ENCODE data around the gene ABCC2. TPM values are rescaled to one million over a fixed set of nuclear protein-coding genes. Genes with fewer than 3 reads are reported as not detected.

The ABCC2 gene
- 0.86 and 1.1 TPM in 2 replicates for total RNA-seq (2011; cell fraction: chromatin; rRNA removed; ENCODE audit: low replicate concordance)
- total RNA-seq (2011; cell fraction: nucleolus; rRNA removed): 0.13 and 0.17 TPM in 2 replicates
- 0.07 TPM in 1 of 2 replicates, not detected in the other for total RNA-seq (2011; cell fraction: nucleoplasm; rRNA removed)
- total RNA-seq (2014; rRNA removed): 0.05 and 0.24 TPM in 2 replicates
- total RNA-seq (2014; rRNA removed; fragmentation: Illumina TruSeq; extraction: Trizol): 0.11 and 0.19 TPM in 2 replicates
- 0.11 and 0.18 TPM in 2 replicates for total RNA-seq (2015; rRNA removed; fragmentation: Illumina TruSeq; extraction: Trizol)
- total RNA-seq (2021): 0.11 and 0.34 TPM in 2 replicates
- polyA plus RNA-seq (2011; rRNA removed): 0.14 and 0.22 TPM in 2 replicates
- 0.16 and 0.21 TPM in 2 replicates for polyA plus RNA-seq (2011; cell fraction: cytosol; rRNA removed)
- polyA plus RNA-seq (2011; cell fraction: nucleus; rRNA removed): 0.60 and 0.66 TPM in 2 replicates
- polyA plus RNA-seq (2012): 0.07 and 0.08 TPM in 2 replicates
- 0.09 and 0.17 TPM in 2 replicates for polyA plus RNA-seq (2014; fragmentation: Illumina TruSeq; extraction: Trizol)
- polyA plus RNA-seq (2014; fragmentation: Nextera tagmentation; extraction: Ambion mirVana): under 1 TPM in 1 of 2 experiments, not detected in 1; 0.03 TPM
- polyA plus RNA-seq (2014; rRNA removed): 0.04 TPM in 1 of 2 replicates, not detected in the other
- 0.21 and 0.39 TPM in 2 replicates for polyA minus RNA-seq (2011; rRNA and poly(A)+ RNA removed)
- 2.1 and 2.8 TPM in 2 replicates for polyA minus RNA-seq (2011; cell fraction: cytosol; rRNA and poly(A)+ RNA removed)
- 0.67 and 0.81 TPM in 2 replicates for polyA minus RNA-seq (2011; cell fraction: nucleus; rRNA and poly(A)+ RNA removed)
- Bru-seq, nascent RNA: percentile 20 among the genes with signal in this experiment
- percentile 31 among the genes with signal in this experiment for BruChase-seq, experiment 1, labeled RNA remaining after a 2-hour chase
- BruChase-seq, experiment 2, labeled RNA remaining after a 6-hour chase: percentile 32 among the genes with signal in this experiment
- long read RNA-seq, experiment 1: 0 reads
- long read RNA-seq, experiment 2: 0 reads
- long read RNA-seq, experiment 3: 0 reads

DNA sequence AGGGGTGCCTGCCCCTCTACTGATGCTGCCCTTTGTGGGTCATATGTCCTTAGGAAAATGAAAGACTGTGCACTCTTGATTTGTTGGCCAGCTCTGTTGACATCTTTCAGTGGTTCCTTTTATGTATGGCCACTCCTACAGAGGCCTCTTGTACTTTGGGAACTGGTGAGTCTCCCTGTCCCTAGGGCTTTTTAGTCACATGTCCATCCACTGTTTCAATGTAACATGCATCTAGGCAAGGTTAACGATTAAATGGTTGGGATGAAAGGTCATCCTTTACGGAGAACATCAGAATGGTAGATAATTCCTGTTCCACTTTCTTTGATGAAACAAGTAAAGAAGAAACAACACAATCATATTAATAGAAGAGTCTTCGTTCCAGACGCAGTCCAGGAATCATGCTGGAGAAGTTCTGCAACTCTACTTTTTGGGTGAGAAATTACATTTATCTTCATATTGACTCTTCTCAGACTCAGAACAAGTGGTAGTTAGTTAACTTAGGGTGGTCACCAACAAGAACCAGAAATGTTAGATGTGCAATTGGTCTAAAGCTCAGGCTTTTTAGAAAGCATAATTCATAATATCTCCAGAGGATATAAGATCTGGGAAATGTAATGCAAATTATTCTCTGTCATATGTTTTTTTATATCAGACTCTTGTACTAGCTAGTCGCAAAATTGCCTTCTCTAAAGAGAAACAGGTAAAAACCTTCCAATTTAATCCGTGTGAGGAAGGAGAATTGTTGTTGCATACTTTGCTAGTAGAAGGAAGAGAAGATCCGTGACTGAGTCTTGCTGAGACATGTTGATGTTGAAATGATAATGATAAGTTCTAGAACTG is at the start of gene ABCC2:
Gene ABCC2, plus strand, starts transcription at position 194 of the 840 bp plus-strand sequence. Its CDS starts 205 bp downstream, at position 399.
- in situ Hi-C loops (cut with MboI): no loop called here
- no peak for DNase-seq (ENCODE audit: extremely low read depth in 1 of 4, low spot score in 3 of 4)
- H3K9ac ChIP-seq (ENCODE audit: insufficient read depth in 1 of 2, low read depth in 2 of 2, low read length in 2 of 2): no peak within 1 kb of the TSS
- peaks cover 6 to 12% of the 10 kb centered on the region in 2 experiments; a peak in 3 of 5 replicates for H3K4me1 ChIP-seq (replicated peaks in 1 of 2; ENCODE audit: control insufficient read depth in 2 of 2, insufficient read depth in 2 of 2, low read length in 2 of 2)
- ATAC-seq: no peak
- no TSS peak for BruUV-seq (replicated peaks)
- no peaks in the 10 kb centered on the region for H3K79me2 ChIP-seq (ENCODE audit: control insufficient read depth, insufficient read depth, low read length)
- POLR2A ChIA-PET: no interaction called here
- H2AFZ ChIP-seq (ENCODE audit: low read depth, low read length): no peak within 1 kb of the TSS
- WGBS (ENCODE audit: insufficient coverage, low coverage, missing lambda C conversion rate): 45% methylated on average over 7 of the region's 7 CpGs
- TF ChIP-seq, protein P1, sequence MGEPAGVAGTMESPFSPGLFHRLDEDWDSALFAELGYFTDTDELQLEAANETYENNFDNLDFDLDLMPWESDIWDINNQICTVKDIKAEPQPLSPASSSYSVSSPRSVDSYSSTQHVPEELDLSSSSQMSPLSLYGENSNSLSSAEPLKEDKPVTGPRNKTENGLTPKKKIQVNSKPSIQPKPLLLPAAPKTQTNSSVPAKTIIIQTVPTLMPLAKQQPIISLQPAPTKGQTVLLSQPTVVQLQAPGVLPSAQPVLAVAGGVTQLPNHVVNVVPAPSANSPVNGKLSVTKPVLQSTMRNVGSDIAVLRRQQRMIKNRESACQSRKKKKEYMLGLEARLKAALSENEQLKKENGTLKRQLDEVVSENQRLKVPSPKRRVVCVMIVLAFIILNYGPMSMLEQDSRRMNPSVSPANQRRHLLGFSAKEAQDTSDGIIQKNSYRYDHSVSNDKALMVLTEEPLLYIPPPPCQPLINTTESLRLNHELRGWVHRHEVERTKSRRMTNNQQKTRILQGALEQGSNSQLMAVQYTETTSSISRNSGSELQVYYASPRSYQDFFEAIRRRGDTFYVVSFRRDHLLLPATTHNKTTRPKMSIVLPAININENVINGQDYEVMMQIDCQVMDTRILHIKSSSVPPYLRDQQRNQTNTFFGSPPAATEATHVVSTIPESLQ (CRISPR knock-in tag; IDR thresholded peaks at IDR 0.05): no peak
- TF ChIP-seq ZNF766 (CRISPR knock-in tag; conservative IDR thresholded peaks at IDR 0.05) (no peak), ZNF75A (CRISPR knock-in tag; IDR thresholded peaks at IDR 0.05) (no peak), CREM (IDR thresholded peaks at IDR 0.05; ENCODE audit: low read depth) (no peak)
- TF ChIP-seq, protein P2, sequence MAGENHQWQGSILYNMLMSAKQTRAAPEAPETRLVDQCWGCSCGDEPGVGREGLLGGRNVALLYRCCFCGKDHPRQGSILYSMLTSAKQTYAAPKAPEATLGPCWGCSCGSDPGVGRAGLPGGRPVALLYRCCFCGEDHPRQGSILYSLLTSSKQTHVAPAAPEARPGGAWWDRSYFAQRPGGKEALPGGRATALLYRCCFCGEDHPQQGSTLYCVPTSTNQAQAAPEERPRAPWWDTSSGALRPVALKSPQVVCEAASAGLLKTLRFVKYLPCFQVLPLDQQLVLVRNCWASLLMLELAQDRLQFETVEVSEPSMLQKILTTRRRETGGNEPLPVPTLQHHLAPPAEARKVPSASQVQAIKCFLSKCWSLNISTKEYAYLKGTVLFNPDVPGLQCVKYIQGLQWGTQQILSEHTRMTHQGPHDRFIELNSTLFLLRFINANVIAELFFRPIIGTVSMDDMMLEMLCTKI (IDR thresholded peaks at IDR 0.05; ENCODE audit: partially characterized antibody): no peak
- intact Hi-C loops (cut with micrococcal nuclease): no loop called here
- H3K4me2 ChIP-seq (ENCODE audit: insufficient read depth, low read length): no peak within 1 kb of the TSS
- FAIRE-seq: no peak
- H3K27me3 ChIP-seq (ENCODE audit: control insufficient read depth in 2 of 2, insufficient read depth in 2 of 2, low read length in 2 of 2): no peaks in the 10 kb centered on the region
- no peaks in the 10 kb centered on the region for H3K9me1 ChIP-seq (ENCODE audit: control insufficient read depth, insufficient read depth, low read length)
- no peaks in the 10 kb centered on the region for H3K36me3 ChIP-seq (ENCODE audit: control insufficient read depth, insufficient read depth, low read length)
- H3K4me3 ChIP-seq: no peak within 1 kb of the TSS
- no peak within 1 kb of the TSS for H3K27ac ChIP-seq (ENCODE audit: extremely low read depth, low read depth, low read length)
- CTCF ChIA-PET (ENCODE audit: low intra/inter-chr PET ratio): no interaction called here
- H4K20me1 ChIP-seq (replicated peaks; ENCODE audit: control insufficient read depth, insufficient read depth, low read length): no peaks in the 10 kb centered on the region
- H3K9me3 ChIP-seq (replicated peaks; ENCODE audit: control insufficient read depth, insufficient read depth, low read depth, low read length): no peaks in the 10 kb centered on the region
